Muscle of leg (tissue), 11 donors: ENCODE data around the gene SOCS7. TPM values are rescaled to one million over a fixed set of nuclear protein-coding genes. Genes with fewer than 3 reads are reported as not detected.

Experiments
- DNase-seq: peaks from one replicate; pipeline ENCODE4 v3.0.0; 2013
- H3K27ac ChIP-seq: one replicate; pipeline ENCODE4 v1.5.1; 2013; ENCODE audit warnings: mild to moderate bottlenecking, low read length, control low read depth
- H3K27me3 ChIP-seq: one replicate; pipeline ENCODE4 v1.6.1; 2013; ENCODE audit warnings: low read length; ENCODE audit not compliant: control insufficient read depth, insufficient read depth
- H3K36me3 ChIP-seq: one replicate; pipeline ENCODE4 v1.6.1; 2013; ENCODE audit warnings: low read length; ENCODE audit not compliant: control insufficient read depth, insufficient read depth
- H3K4me1 ChIP-seq: one replicate; pipeline ENCODE4 v1.6.1; 2013; ENCODE audit warnings: low read length; ENCODE audit not compliant: control insufficient read depth, insufficient read depth
- H3K4me3 ChIP-seq: one replicate; pipeline ENCODE4 v1.5.1; 2013; ENCODE audit warnings: low read length, control low read depth
- H3K9me3 ChIP-seq: replicated peaks from 2 replicates; pipeline ENCODE4 v1.6.1; 2013; ENCODE audit warnings: low read depth, low read length; ENCODE audit not compliant: control insufficient read depth
- WGBS: methylation state at CpG from one replicate; pipeline ENCODE4 v1.1.5; 2013; ENCODE audit warnings: missing lambda C conversion rate; ENCODE audit not compliant: insufficient coverage; 5-methylcytosine and 5-hydroxymethylcytosine counted together
- polyA plus RNA-seq, 8 donors: library from polyadenylated mRNA; unstranded; fragments of 120-200 nt; gene quantifications; one replicate each; pipeline versions ENCODE4 v1.2.1 to v1.2.3, GENCODE V29; 2013; ENCODE audit warnings: inconsistent platforms in 1 of 8, low replicate concordance in 1 of 8; ENCODE audit not compliant: insufficient read length in 8 of 8, insufficient read depth in 1 of 8
- total RNA-seq: library from RNA; stranded (reverse); fragments of 120-200 nt; gene quantifications from one replicate; pipeline ENCODE4 v1.2.4, GENCODE V29; 2013

SOCS7 gene
- total and polyA plus RNA-seq, 9 donors = 12.4 to 18.6 (median 16.0) TPM

- no peak overlapping the region for H3K27ac ChIP-seq
Measured at GRCh38 chr17:38426441-38426840, 74.8 kb downstream of the SOCS7 start.

GRCh38 chr17:38427160-38427949 lies 75.7 kb downstream of the SOCS7 start:
- Histone ChIP-seq H3K27me3 (no peaks in the 10 kb centered on the region), H3K4me3 (peak overlapping the region; percentile 82), H3K36me3 (no peaks in the 10 kb centered on the region), H3K4me1 (peaks cover 66% of the 10 kb centered on the region), H3K27ac (peak overlapping the region; percentile 91), H3K9me3 (no peaks in the 10 kb centered on the region)
- 94% methylated on average over 2 of the region's 7 CpGs for WGBS
- no peak for DNase-seq

More at GRCh38 chr17:38426441-38426840, 74.8 kb downstream of the SOCS7 start:
- no peaks in the 10 kb centered on the region for H3K27me3 ChIP-seq
- H3K4me3 ChIP-seq = no peak overlapping the region
- no peaks in the 10 kb centered on the region for H3K9me3 ChIP-seq
- H3K4me1 ChIP-seq = peaks cover 75% of the 10 kb centered on the region
- DNase-seq = no peak
- no peaks in the 10 kb centered on the region for H3K36me3 ChIP-seq

- Histone ChIP-seq H3K27me3 (no peaks in the 10 kb centered on the region), H3K9me3 (no peaks in the 10 kb centered on the region), H3K27ac (peak within 1 kb of the TSS; percentile 93), H3K36me3 (no peaks in the 10 kb centered on the region), H3K4me3 (peak within 1 kb of the TSS; percentile 82), H3K4me1 (peaks cover 58% of the 10 kb centered on the region)
- peak; percentile 60 for DNase-seq
- under 1% methylated on average over 34 of the region's 46 CpGs for WGBS
Measured at GRCh38 chr17:38428112-38428642, 76.5 kb downstream of the SOCS7 start, which contains the start of gene ARHGAP23. Gene ARHGAP23 (plus strand): TSS chr17:38428464. CDS start chr17:38428486, 22 bp downstream.

- Histone ChIP-seq H3K9me3 (no peaks in the 10 kb centered on the region), H3K27ac (peak overlapping the region; percentile 93), H3K4me3 (peak overlapping the region; percentile 82), H3K36me3 (no peaks in the 10 kb centered on the region), H3K4me1 (peaks cover 55% of the 10 kb centered on the region), H3K27me3 (no peaks in the 10 kb centered on the region)
- 2% methylated on average over 49 of the region's 56 CpGs for WGBS
- peak; percentile 80 for DNase-seq
Measured at GRCh38 chr17:38428643-38429371, 77.2 kb downstream of the SOCS7 start.

GRCh38 chr17:38429476-38430100 lies 77.9 kb downstream of the SOCS7 start:
- no peak for DNase-seq
- H3K4me3 ChIP-seq = peak overlapping the region; percentile 82
- no CpG with 5 or more reads among the region's 9 CpGs for WGBS
- H3K9me3 ChIP-seq = no peaks in the 10 kb centered on the region
- peak overlapping the region; percentile 93 for H3K27ac ChIP-seq
- H3K4me1 ChIP-seq = peaks cover 55% of the 10 kb centered on the region
- H3K27me3 ChIP-seq = no peaks in the 10 kb centered on the region
- H3K36me3 ChIP-seq = no peaks in the 10 kb centered on the region

GRCh38 chr17:38430316-38430715 lies 78.7 kb downstream of the SOCS7 start:
- no peak for DNase-seq
- WGBS = 33% methylated on average over 3 of the region's 3 CpGs

GRCh38 chr17:38430822-38431221 lies 79.2 kb downstream of the SOCS7 start:
- peaks cover 4% of the 10 kb centered on the region for H3K36me3 ChIP-seq
- DNase-seq = no peak
- peaks cover 54% of the 10 kb centered on the region for H3K4me1 ChIP-seq
- H3K27me3 ChIP-seq = no peaks in the 10 kb centered on the region
- WGBS = 88% methylated on average over 2 of the region's 2 CpGs
- no peaks in the 10 kb centered on the region for H3K9me3 ChIP-seq
- no peak overlapping the region for H3K27ac ChIP-seq
- H3K4me3 ChIP-seq = no peak overlapping the region

More at GRCh38 chr17:38430316-38430715, 78.7 kb downstream of the SOCS7 start:
- Histone ChIP-seq H3K4me1 (peaks cover 57% of the 10 kb centered on the region), H3K9me3 (no peaks in the 10 kb centered on the region), H3K27ac (no peak overlapping the region), H3K4me3 (no peak overlapping the region), H3K36me3 (peaks cover 4% of the 10 kb centered on the region), H3K27me3 (no peaks in the 10 kb centered on the region)

GRCh38 chr17:38431346-38432145 lies 79.9 kb downstream of the SOCS7 start:
- no peak for DNase-seq
- Histone ChIP-seq H3K4me3 (no peak overlapping the region), H3K27ac (no peak overlapping the region), H3K27me3 (no peaks in the 10 kb centered on the region), H3K4me1 (peaks cover 53% of the 10 kb centered on the region), H3K9me3 (no peaks in the 10 kb centered on the region), H3K36me3 (peaks cover 4% of the 10 kb centered on the region)
- 88% methylated on average over 3 of the region's 10 CpGs for WGBS

GRCh38 chr17:38434178-38434665 lies 82.6 kb downstream of the SOCS7 start:
- Histone ChIP-seq H3K36me3 (peaks cover 9% of the 10 kb centered on the region), H3K4me1 (peaks cover 34% of the 10 kb centered on the region), H3K4me3 (no peak overlapping the region), H3K9me3 (no peaks in the 10 kb centered on the region), H3K27me3 (no peaks in the 10 kb centered on the region), H3K27ac (peak overlapping the region; percentile 7)
- no peak for DNase-seq
- WGBS = 50% methylated on average over 18 of the region's 21 CpGs
